Endodermal cell (in vitro differentiated cells): Measurements from ENCODE around the gene DYNLT1. TPM values are rescaled to one million over a fixed set of nuclear protein-coding genes. Genes with fewer than 3 reads are reported as not detected.

Experiments used
- DNase-seq: peaks from one replicate; pipeline ENCODE4 v3.0.0-alpha.2; 2017
- H3K27ac ChIP-seq: 2 replicates; pipeline ENCODE4 v1.5.1; 2013; ENCODE audit warnings: mild to moderate bottlenecking, low read depth, low read length, moderate library complexity
- H3K27me3 ChIP-seq: 2 replicates; pipeline ENCODE4 v1.6.1; 2013; ENCODE audit warnings: mild to moderate bottlenecking, low read length, moderate library complexity; ENCODE audit not compliant: insufficient read depth, control insufficient read depth, poor library complexity, severe bottlenecking
- H3K36me3 ChIP-seq: 2 replicates; pipeline ENCODE4 v1.7.0; 2013; ENCODE audit warnings: mild to moderate bottlenecking, low read length, moderate library complexity; ENCODE audit not compliant: control insufficient read depth, insufficient read depth
- H3K4me1 ChIP-seq: one replicate; pipeline ENCODE4 v1.7.0; 2013; ENCODE audit warnings: low read length; ENCODE audit not compliant: control insufficient read depth, insufficient read depth
- H3K4me3 ChIP-seq: 2 replicates; pipeline ENCODE4 v1.5.1; 2013; ENCODE audit warnings: mild to moderate bottlenecking, low read length, moderate library complexity
- H3K9ac ChIP-seq: 2 replicates; pipeline ENCODE4 v1.6.1; 2013; ENCODE audit warnings: mild to moderate bottlenecking, low read length, moderate library complexity; ENCODE audit not compliant: poor library complexity, severe bottlenecking; ENCODE audit errors: extremely low read depth
- H3K9me3 ChIP-seq: 2 replicates; pipeline ENCODE4 v1.6.1; 2013; ENCODE audit warnings: mild to moderate bottlenecking, low read length, moderate library complexity; ENCODE audit not compliant: control insufficient read depth
- H3K27ac Mint-ChIP-seq: 2 replicates; pipeline ENCODE4 v1.8.0; 2020; ENCODE audit warnings: mixed read lengths
- H3K27me3 Mint-ChIP-seq: 2 replicates; pipeline ENCODE4 v1.8.0; 2021; ENCODE audit warnings: mild to moderate bottlenecking, mixed read lengths; ENCODE audit not compliant: insufficient read depth
- H3K36me3 Mint-ChIP-seq: 2 replicates; pipeline ENCODE4 v1.8.0; 2020; ENCODE audit warnings: low read depth, mixed read lengths
- H3K4me1 Mint-ChIP-seq: 2 replicates; pipeline ENCODE4 v1.8.0; 2020; ENCODE audit warnings: mixed read lengths
- H3K4me3 Mint-ChIP-seq: 2 replicates; pipeline ENCODE4 v1.8.0; 2020; ENCODE audit warnings: mild to moderate bottlenecking, moderate library complexity, mixed read lengths
- H3K9me3 Mint-ChIP-seq: 2 replicates; pipeline ENCODE4 v1.8.0; 2020; ENCODE audit warnings: mild to moderate bottlenecking, mixed read lengths
- CTCF ChIP-seq: fragments of 200-600 bp; sonication (generic); conservative IDR thresholded peaks from 2 replicates; pipeline ENCODE4 v1.5.0; 2021; ENCODE audit warnings: antibody characterized with exemption, mild to moderate bottlenecking
- WGBS, 2 experiments: methylation state at CpG; one replicate each; pipeline versions ENCODE4 v1.1.5 to v1.1.7; 2013; ENCODE audit warnings: missing lambda C conversion rate in 2 of 2, mixed read lengths in 1 of 2; ENCODE audit not compliant: insufficient coverage in 1 of 2, insufficient read length in 1 of 2; 5-methylcytosine and 5-hydroxymethylcytosine counted together
- total RNA-seq, 2 donors: library from RNA; stranded (reverse); fragmentation: NEBNext Ultra II Directional in 1 of 2; extraction: Animal tissue kit (Norgen Biotek cat#: 25700) in 1 of 2; gene quantifications; 2 replicates in 1 of 2; 3 replicates in 1 of 2; pipeline ENCODE4 v1.2.1, GENCODE V29; 2021

DYNLT1 gene
- total RNA-seq, 2 donors from 2014 or later, result 112 to 148 TPM

DNA sequence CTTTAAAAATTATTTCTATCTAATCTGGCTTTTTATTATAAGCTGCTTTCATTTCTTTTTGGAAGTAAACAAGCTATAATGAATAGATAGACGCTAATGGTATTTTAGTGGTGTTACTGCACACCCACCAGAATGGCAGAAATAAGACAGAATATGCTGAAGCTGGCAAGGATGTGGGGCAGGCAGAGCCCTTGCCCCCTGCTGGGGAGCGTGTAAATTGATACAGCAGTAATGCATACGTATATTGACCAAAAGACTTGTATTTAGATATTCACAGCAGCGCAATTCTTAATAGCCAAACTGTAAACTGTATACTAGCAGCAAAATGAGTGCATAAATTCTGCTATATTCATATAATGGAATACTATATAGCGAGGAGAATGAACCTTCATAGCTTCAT is 49.3 kb downstream of the DYNLT1 start:
- Mint-ChIP-seq H3K4me3 (no peak overlapping the region), H3K27me3 (no peaks in the 10 kb centered on the region), H3K36me3 (peaks cover 75% of the 10 kb centered on the region), H3K4me1 (no peaks in the 10 kb centered on the region), H3K9me3 (no peaks in the 10 kb centered on the region), H3K27ac (no peak overlapping the region)
- H3K4me1 ChIP-seq, result no peaks in the 10 kb centered on the region
- peak; percentile 42 for TF ChIP-seq CTCF
- H3K4me3 ChIP-seq, result no peak overlapping the region
- H3K27ac ChIP-seq, result no peak overlapping the region
- H3K9me3 ChIP-seq, result no peaks in the 10 kb centered on the region
- peaks cover 68% of the 10 kb centered on the region for H3K36me3 ChIP-seq
- H3K9ac ChIP-seq, result no peak overlapping the region
- DNase-seq, result no peak
- WGBS, 2 experiments, result 95 to 100% methylated on average over 5 of the region's 5 CpGs
- H3K27me3 ChIP-seq, result no peaks in the 10 kb centered on the region

DNA sequence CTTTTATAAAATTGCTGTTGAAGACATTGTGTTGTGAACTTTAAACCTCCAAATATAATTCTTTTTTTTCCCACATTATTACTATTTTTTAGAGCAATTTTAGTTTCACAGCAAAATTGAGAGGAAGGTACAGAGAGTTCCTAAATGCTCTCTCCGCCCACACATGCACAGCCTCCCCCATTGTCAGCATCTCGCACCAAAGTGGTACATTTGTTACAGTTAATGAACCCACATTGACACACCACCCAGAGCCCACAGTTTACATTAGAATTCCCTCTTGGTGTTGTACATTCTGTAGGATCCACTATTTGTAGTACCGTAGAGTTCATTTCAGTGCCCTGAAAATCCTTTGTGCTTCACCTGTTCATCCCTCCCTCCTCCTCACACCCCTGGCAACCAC is 50.9 kb downstream of the DYNLT1 start:
- peaks cover 76% of the 10 kb centered on the region for H3K36me3 Mint-ChIP-seq
- no peaks in the 10 kb centered on the region for H3K4me1 Mint-ChIP-seq
- H3K9me3 Mint-ChIP-seq, result no peaks in the 10 kb centered on the region
- DNase-seq, result no peak
- Histone ChIP-seq H3K9ac (no peak overlapping the region), H3K36me3 (peaks cover 80% of the 10 kb centered on the region), H3K4me3 (no peak overlapping the region), H3K9me3 (no peaks in the 10 kb centered on the region), H3K4me1 (no peaks in the 10 kb centered on the region), H3K27me3 (no peaks in the 10 kb centered on the region), H3K27ac (no peak overlapping the region)
- H3K27me3 Mint-ChIP-seq, result no peaks in the 10 kb centered on the region
- no peak overlapping the region for H3K4me3 Mint-ChIP-seq
- TF ChIP-seq CTCF, result no peak
- 94 to 100% methylated on average over 2 to 3 of the region's 3 CpGs for WGBS, 2 experiments
- H3K27ac Mint-ChIP-seq, result no peak overlapping the region

DNA sequence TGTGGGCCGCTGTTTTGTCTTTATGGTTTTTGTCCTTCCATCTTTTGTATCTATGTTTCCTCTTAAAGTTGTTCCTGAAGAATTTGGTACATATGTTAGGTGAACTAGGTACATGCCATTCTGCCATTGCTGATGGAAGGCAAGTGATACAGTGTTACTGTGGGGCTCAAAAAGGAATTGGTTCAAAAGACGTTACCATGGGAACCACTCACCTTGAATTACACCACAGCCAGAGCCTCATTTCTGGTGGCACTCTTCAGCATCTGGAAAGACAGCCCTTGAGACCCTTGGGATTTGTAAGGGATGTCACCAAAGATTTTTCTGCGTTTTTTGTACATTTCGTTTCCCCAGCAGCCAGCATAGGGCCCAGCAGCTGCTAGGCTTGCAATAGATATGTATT is 52.7 kb downstream of the DYNLT1 start:
- WGBS, 2 experiments, result 91 to 100% methylated on average over 1 to 4 of the region's 4 CpGs
- H3K36me3 Mint-ChIP-seq, result peaks cover 81% of the 10 kb centered on the region
- H3K36me3 ChIP-seq, result peaks cover 85% of the 10 kb centered on the region

More for the DNA sequence above, 52.7 kb downstream of the DYNLT1 start:
- H3K4me3 Mint-ChIP-seq, result no peak overlapping the region
- no peak overlapping the region for H3K27ac Mint-ChIP-seq
- Histone ChIP-seq H3K9ac (no peak overlapping the region), H3K9me3 (no peaks in the 10 kb centered on the region), H3K4me3 (no peak overlapping the region), H3K27me3 (no peaks in the 10 kb centered on the region), H3K4me1 (no peaks in the 10 kb centered on the region), H3K27ac (peak overlapping the region; percentile 68)
- H3K9me3 Mint-ChIP-seq, result no peaks in the 10 kb centered on the region
- no peaks in the 10 kb centered on the region for H3K4me1 Mint-ChIP-seq
- no peak for TF ChIP-seq CTCF
- H3K27me3 Mint-ChIP-seq, result no peaks in the 10 kb centered on the region
- no peak for DNase-seq
